Measurements from ENCODE around the gene RNF2.
"Not testable (repeated sequence)": the region's sequence is repeated elsewhere in the genome, so short reads cannot be mapped to it uniquely, and the experiment has no call there.

Gene RNF2

GRCh38 chr1:185059950-185060571, 14.7 kb downstream of the RNF2 start:
- no peak for TF ChIP-seq CTCF (IDR thresholded peaks at IDR 0.05; ENCODE audit: low read length, missing control alignments)
- H3K4me3 ChIP-seq (replicated peaks; ENCODE audit: low read depth, low read length), result no peak overlapping the region
- no peak for DNase-seq (ENCODE audit: low read depth)

- no peak for TF ChIP-seq CTCF (IDR thresholded peaks at IDR 0.05; ENCODE audit: low read length, missing control alignments)
- no peak for DNase-seq (ENCODE audit: low read depth)
These were observed 17.5 kb downstream of the RNF2 start for GRCh38 chr1:185062710-185063370.

GRCh38 chr1:185063719-185064118, 18.4 kb downstream of the RNF2 start:
- no peak overlapping the region for H3K4me3 ChIP-seq (replicated peaks; ENCODE audit: low read depth, low read length)
- no peak for DNase-seq (ENCODE audit: low read depth)
- no peak for TF ChIP-seq CTCF (IDR thresholded peaks at IDR 0.05; ENCODE audit: low read length, missing control alignments)

More at GRCh38 chr1:185062710-185063370, 17.5 kb downstream of the RNF2 start:
- no peak overlapping the region for H3K4me3 ChIP-seq (replicated peaks; ENCODE audit: low read depth, low read length)

- not testable (repeated sequence) for H3K4me3 ChIP-seq (replicated peaks; ENCODE audit: low read depth, low read length); DNase-seq (ENCODE audit: low read depth)
These were observed 19.6 kb downstream of the RNF2 start for GRCh38 chr1:185065006-185065405.

GRCh38 chr1:185066181-185066580, 20.8 kb downstream of the RNF2 start:
- no peak for TF ChIP-seq CTCF (IDR thresholded peaks at IDR 0.05; ENCODE audit: low read length, missing control alignments)
- no peak overlapping the region for H3K4me3 ChIP-seq (replicated peaks; ENCODE audit: low read depth, low read length)
- no peak for DNase-seq (ENCODE audit: low read depth)

GRCh38 chr1:185068341-185068740, 23.0 kb downstream of the RNF2 start:
- TF ChIP-seq CTCF (IDR thresholded peaks at IDR 0.05; ENCODE audit: low read length, missing control alignments), result no peak
- DNase-seq (ENCODE audit: low read depth), result no peak

GRCh38 chr1:185069202-185069772, 23.9 kb downstream of the RNF2 start:
- TF ChIP-seq CTCF (IDR thresholded peaks at IDR 0.05; ENCODE audit: low read length, missing control alignments), result no peak
- H3K4me3 ChIP-seq (replicated peaks; ENCODE audit: low read depth, low read length), result no peak overlapping the region
- no peak for DNase-seq (ENCODE audit: low read depth)

More at GRCh38 chr1:185068341-185068740, 23.0 kb downstream of the RNF2 start:
- no peak overlapping the region for H3K4me3 ChIP-seq (replicated peaks; ENCODE audit: low read depth, low read length)

Measured in fibroblast of pulmonary artery (primary cell).